HG03558 (cell line): ENCODE measurements around the gene ZP1.
"Not testable (repeated sequence)": the region's sequence is repeated elsewhere in the genome, so short reads cannot be mapped to it uniquely, and the experiment has no call there.

Source experiments
- ATAC-seq: cut with Tn5 transposase; IDR thresholded peaks from one replicate; pipeline ENCODE4 v1.9.1; 2021; ENCODE audit warnings: moderate number of reproducible peaks; ENCODE audit not compliant: unreplicated experiment; ENCODE audit errors: extremely low read depth

The ZP1 gene, protein sequence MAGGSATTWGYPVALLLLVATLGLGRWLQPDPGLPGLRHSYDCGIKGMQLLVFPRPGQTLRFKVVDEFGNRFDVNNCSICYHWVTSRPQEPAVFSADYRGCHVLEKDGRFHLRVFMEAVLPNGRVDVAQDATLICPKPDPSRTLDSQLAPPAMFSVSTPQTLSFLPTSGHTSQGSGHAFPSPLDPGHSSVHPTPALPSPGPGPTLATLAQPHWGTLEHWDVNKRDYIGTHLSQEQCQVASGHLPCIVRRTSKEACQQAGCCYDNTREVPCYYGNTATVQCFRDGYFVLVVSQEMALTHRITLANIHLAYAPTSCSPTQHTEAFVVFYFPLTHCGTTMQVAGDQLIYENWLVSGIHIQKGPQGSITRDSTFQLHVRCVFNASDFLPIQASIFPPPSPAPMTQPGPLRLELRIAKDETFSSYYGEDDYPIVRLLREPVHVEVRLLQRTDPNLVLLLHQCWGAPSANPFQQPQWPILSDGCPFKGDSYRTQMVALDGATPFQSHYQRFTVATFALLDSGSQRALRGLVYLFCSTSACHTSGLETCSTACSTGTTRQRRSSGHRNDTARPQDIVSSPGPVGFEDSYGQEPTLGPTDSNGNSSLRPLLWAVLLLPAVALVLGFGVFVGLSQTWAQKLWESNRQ

DNA sequence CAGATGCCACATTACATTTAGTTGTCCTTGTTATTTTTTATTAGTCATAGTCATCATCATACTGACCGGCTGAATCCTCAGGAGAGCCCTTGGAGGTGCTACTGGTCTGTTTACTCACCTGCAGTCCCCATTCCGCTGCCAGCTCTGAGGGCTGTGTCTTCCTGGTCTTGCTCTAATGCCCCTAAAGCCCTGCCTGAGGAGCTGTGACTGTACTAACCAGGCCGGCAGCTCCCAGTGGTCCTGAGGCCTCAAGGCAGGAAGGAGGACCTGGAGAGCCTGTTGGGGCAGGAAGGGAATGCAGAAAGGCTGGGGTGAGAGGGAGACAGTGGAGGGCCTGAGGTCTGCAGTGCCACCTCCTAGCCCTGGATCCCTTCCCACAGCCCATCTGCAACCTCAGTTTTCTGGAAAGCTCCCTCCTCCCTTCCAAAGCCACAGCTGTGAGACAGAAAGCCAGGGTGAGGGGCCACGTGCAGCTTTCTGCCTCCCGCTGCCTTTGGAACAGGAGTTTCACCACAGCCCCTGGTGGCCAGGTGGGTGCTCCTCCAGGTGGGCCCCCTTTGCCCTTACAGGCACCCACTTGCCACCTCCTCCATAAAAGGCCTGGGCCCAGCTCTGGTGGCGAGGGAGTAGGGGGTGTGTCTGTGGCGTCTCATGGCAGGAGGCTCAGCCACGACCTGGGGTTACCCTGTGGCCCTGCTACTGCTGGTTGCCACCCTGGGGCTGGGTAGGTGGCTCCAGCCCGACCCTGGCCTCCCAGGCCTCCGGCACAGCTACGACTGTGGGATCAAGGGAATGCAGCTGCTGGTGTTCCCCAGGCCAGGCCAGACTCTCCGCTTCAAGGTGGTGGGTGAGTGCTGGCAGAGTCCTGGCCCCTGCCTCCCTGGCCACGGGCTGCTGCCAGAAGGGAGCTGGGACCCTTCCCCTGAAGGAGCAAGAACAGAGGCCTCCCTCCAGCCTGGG, at the start of gene ZP1:
Gene ZP1, plus strand, starts transcription at position 632 of the 960 bp plus-strand sequence. Its CDS starts 20 bp downstream, at position 652.
- ATAC-seq, result no peak

DNA sequence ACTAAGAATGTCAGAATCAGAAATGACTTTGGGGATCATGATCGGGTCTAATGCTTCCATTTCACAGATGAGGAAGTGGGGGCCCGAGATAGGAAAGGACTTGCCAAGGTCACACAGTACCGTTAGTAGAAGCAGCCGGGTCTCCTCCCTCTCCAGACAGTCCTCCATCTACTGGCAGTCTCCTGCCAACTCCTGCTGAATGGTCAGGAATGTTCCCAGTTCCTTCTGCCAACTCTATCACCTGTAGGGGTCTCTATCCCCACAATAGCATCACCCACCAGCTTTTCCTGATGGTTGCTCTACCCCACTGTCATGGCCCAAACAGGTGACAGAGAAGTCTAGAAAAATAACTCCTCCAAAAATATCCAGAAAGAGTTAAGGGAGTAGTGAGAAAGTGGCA, 49.3 kb upstream of the ZP1 start:
- ATAC-seq, result no peak

DNA sequence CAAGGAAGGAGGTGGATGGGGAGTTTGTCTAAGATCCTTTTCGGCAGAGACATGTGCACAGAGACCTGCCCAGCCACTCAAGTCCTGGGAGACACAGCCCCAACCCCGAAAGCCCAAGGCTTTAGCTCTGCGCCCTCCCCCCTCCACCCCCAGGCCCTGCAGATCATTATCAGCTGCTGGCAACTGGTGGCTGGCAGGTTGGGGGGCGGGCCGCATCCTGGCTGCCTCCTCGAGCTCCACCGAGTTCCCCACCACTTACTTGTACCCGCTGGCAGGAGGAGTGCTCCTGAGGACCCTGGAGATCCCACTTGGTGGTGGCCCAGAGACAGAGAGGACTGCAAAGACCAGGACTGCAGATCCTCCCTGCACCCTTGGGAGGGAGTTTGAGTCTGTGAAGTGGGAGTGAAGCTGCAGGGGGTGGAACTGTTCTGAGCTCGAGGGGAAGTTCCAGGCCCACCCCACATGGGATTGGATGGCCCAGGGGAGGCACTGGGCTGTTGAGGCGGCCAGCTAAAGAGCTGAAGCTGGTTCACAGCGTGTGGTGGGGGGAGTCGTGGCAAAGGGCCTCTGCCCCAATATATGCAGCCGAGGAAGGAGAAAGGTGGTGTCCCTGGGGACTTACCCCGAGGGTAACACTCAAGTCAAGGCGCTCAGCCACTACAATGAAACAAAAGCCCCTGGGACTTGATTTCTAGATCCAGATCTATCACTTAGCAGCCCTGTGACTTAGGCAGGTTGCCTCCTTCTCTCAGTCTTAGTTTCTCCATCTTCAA, 45.3 kb upstream of the ZP1 start:
- ATAC-seq, result no peak

- not testable (repeated sequence) for ATAC-seq
Observed at GRCh38 chr11:60823745-60824306, 43.5 kb upstream of the ZP1 start.

- no peak for ATAC-seq
Observed at GRCh38 chr11:60825118-60825517, 42.2 kb upstream of the ZP1 start.

DNA sequence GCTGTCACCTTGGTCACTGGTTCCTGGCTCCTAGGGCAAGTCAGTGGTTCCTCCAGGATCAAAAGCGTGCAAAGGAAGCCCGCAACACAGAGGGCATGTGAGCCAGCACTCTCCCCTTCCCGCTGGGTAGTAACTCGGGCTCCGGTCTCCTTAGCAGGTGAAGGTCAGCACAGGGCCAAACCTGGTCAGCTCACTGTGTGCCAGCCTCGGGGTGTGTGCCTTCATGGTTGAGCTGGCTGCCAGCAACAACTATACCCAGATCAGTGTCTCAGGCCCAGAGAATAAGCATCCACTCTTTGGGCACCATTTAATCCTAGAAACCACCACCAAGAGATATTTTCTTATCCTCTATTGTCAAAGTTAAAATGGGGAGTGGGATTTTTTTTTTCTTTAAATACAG, 41.6 kb upstream of the ZP1 start:
- no peak for ATAC-seq

DNA sequence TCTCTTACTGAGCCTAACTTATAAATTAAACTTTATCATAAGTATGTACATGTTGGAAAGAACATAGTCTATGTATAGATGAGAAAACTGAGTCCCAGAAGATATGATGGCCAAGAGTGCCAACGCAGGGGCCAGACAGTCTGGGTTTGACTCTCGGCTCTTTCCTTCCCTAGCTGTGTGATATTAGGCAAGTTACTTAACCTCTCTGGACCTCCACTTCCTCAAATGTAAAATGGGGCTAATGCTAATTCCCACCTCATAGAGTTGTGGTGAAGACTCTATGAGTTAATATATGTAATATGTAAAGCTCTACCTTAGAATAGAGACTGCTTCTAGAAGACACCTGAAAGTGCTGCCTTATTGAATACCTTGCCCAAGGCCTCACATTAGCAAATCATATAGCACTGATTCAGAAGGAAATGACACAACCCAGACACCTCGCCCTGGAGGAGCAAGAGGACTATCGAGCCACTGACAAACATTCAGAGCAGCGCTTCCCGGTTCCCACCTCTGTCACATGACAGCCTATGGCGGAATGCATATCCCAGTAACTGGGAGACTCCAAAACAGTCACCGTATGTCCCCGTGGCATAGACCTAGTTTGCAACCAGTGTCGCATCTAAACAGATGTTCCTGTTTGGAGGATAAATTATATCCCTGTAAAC, 36.7 kb upstream of the ZP1 start:
- no peak for ATAC-seq

GRCh38 chr11:60831143-60831500, 36.2 kb upstream of the ZP1 start:
- ATAC-seq, result no peak

GRCh38 chr11:60831501-60832079, 35.8 kb upstream of the ZP1 start:
- ATAC-seq, result no peak

DNA sequence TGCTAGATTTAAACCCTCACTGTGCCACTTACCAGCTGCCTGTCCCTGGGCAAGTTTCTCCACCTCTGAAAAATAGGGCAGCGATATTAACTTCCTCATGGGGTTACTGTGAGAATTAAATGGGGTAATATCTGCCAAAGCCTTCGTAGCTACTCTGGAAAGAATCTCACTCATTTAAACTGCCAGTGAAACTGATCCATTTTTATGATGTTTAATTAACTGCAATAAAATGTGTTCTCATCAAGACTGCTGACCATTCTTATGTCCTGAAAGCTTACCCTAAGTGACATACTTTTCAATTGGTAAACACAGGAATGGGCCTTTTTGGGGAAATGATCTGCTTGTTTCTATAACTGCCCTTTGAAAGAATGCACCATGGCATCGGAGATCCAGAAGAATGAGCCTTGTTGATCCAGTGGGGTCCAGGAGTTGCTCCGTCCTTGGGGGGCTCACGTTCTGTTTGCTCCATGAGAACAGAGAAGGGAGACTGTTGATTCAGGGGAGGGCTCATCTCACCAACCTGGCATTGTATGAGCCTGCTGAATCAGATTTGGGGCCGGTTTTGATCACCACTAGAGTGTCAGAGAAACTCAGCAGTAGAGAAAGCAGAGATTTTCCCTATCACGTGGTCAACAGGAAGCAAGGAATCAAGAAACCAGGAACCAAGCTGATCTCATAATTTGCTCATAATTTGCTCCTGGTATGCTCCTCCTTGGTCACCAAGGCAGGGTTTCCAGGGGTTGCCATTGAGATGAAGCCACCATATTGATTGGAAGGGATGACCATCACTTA, 32.4 kb upstream of the ZP1 start:
- ATAC-seq, result no peak

DNA sequence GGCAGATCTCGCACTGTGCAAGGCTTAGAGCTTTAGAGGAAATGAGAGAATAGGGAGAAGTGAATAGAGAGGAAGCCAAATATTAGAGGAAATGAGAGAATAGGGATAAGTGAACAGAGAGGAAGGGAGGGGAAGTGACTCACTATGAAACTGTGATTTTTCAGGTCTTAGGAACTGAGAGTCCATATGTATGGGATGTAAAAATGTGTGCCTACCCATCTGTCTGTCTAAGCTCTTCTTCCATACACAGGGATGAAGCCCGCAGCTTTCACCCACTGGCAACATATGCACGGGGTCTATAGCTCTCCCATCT, 31.9 kb upstream of the ZP1 start:
- no peak for ATAC-seq

DNA sequence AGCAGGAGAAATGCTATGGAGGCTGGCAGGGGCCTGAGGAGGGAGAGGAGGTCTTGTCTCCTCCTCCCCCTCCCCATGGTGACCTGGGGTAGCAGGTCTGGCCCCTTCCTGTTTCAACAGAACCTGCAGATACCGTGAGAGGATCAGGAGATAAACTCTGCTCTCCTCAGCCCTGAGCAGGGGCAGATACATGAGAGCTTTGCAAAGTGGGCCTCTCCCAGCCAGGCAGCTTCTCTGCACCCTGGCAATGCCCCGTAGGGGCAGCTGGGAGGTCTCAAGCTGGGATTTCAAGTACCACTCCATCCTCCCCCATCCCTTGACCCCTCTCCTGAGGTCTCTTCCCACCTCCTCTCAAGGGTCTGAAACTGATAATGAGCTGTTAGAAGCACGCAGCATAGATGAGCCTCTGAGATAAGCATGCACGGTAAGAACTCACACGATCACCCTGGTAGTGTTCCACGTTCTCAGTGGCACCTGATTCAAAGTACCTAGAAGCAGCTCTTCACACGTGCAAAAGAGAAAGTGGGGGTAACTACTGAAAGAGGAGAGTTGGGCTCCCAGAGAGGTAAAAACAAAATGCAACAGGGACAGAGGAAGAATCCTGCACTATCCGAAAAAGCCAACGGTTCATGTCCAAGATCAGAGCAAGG, 30.4 kb upstream of the ZP1 start:
- no peak for ATAC-seq

- no peak for ATAC-seq
Observed at GRCh38 chr11:60838132-60838531, 29.2 kb upstream of the ZP1 start.

DNA sequence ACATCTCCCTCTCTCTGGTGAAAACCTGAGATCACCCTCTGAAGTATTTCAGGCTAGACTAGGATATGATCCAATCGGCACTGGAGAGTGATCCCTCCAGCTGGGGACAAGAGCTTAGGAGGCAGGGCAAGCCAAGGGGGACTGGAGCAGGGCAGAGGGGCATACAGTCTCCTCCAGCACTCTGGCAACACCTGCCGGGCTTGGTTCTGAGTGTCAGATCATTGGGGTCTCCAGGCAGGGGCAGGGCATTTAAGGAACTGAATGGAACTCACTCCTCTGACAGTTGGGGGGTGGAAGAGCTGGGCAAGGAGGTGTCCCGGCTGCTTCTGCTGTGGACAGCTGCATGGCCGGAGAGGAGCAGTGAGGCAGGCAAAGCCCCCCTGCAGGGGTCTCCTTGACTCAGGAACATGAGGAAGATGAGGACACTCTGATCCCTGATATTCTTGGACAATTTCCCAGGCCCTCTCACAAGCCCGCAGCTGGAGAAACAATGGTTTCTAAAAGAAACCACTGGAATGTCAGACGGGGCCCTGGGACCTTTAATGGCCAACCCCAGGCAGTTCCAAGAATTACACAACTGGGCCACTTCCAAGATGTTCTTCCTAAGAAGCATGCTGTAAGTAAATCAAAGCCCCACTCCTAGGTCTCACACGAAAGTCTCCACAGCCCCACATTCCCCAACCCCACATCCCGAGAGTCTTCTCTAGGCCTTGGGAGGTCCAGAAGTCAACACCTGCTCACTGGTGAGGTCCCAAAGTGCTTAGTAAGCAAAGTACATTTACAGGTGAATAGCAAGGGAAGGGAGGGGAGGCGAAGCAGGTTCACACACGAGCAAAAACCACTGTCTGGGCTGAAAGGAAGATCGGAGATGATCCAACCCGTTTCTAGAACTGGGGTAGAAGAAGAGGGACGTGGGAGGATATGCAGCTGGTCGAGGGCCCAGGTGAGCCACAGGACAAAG, 26.6 kb upstream of the ZP1 start:
- no peak for ATAC-seq

GRCh38 chr11:60841797-60842667, 25.3 kb upstream of the ZP1 start, which contains the start of gene CCDC86:
TSS of gene CCDC86 (plus strand) at chr11:60842113. CDS start at chr11:60842125, 12 bp downstream.
- ATAC-seq, result peak; percentile 50
